Measurements from ENCODE around the gene ZNF266.

The ZNF266 gene

GRCh38 chr19:9435279-9436268, at the start of gene ZNF266:
Gene ZNF266 (minus strand): TSS chr19:9435573. CDS start chr19:9420089, 15,484 bp downstream.
- peak; percentile 93 for DNase-seq

GRCh38 chr19:9485140-9485539, 49.8 kb upstream of the ZNF266 start:
- no peak for DNase-seq

GRCh38 chr19:9474975-9475374, 39.6 kb upstream of the ZNF266 start:
- DNase-seq: no peak

- DNase-seq: no peak
Observed at GRCh38 chr19:9467161-9467560, 31.8 kb upstream of the ZNF266 start.

GRCh38 chr19:9461938-9462337, 26.6 kb upstream of the ZNF266 start:
- no peak for DNase-seq

GRCh38 chr19:9456018-9456689, 20.8 kb upstream of the ZNF266 start:
- DNase-seq: no peak

GRCh38 chr19:9453953-9454352, 18.6 kb upstream of the ZNF266 start:
- no peak for DNase-seq

GRCh38 chr19:9445037-9445436, 9.7 kb upstream of the ZNF266 start:
- DNase-seq: no peak

- DNase-seq: no peak
Observed at GRCh38 chr19:9436358-9436757, 985 bp upstream of the ZNF266 start.

- no peak for DNase-seq
Observed at GRCh38 chr19:9431475-9431874, 3.9 kb downstream of the ZNF266 start.

GRCh38 chr19:9430444-9430843, 4.9 kb downstream of the ZNF266 start:
- no peak for DNase-seq

- no peak for DNase-seq
Observed at GRCh38 chr19:9427941-9428340, 7.4 kb downstream of the ZNF266 start.

GRCh38 chr19:9413240-9413954, 22.0 kb downstream of the ZNF266 start:
- DNase-seq: no peak

- no peak for DNase-seq
Observed at GRCh38 chr19:9407827-9408226, 27.5 kb downstream of the ZNF266 start.

GRCh38 chr19:9406798-9407352, 28.5 kb downstream of the ZNF266 start:
- DNase-seq: peak; percentile 26

- no peak for DNase-seq
Observed at GRCh38 chr19:9381361-9381785, 54.0 kb downstream of the ZNF266 start.

- no peak for DNase-seq
Observed at GRCh38 chr19:9370738-9371619, 64.4 kb downstream of the ZNF266 start.

GRCh38 chr19:9362905-9363304, 72.5 kb downstream of the ZNF266 start, which contains the start of gene ZNF177:
Gene ZNF177 (plus strand): TSS chr19:9363013. CDS start chr19:9378312, 15,299 bp downstream.
- no peak for DNase-seq
